Measurements from ENCODE around the gene LMNB1. TPM values are rescaled to one million over a fixed set of nuclear protein-coding genes. Genes with fewer than 3 reads are reported as not detected.

Gene LMNB1
- total and polyA plus RNA-seq, 2 of the 13 experiments (the other 11 are each of a cell fraction or from before 2014, with no cell fraction given) = 12.5 to 159 TPM

- TF ChIP-seq, protein P1, sequence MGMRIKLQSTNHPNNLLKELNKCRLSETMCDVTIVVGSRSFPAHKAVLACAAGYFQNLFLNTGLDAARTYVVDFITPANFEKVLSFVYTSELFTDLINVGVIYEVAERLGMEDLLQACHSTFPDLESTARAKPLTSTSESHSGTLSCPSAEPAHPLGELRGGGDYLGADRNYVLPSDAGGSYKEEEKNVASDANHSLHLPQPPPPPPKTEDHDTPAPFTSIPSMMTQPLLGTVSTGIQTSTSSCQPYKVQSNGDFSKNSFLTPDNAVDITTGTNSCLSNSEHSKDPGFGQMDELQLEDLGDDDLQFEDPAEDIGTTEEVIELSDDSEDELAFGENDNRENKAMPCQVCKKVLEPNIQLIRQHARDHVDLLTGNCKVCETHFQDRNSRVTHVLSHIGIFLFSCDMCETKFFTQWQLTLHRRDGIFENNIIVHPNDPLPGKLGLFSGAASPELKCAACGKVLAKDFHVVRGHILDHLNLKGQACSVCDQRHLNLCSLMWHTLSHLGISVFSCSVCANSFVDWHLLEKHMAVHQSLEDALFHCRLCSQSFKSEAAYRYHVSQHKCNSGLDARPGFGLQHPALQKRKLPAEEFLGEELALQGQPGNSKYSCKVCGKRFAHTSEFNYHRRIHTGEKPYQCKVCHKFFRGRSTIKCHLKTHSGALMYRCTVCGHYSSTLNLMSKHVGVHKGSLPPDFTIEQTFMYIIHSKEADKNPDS (CRISPR knock-in tag; IDR thresholded peaks at IDR 0.05) = no peak; the same call in 1 of the 2 replicates
- TF ChIP-seq UBTF (CRISPR knock-in tag; IDR thresholded peaks at IDR 0.05) (peak; percentile 85; the same call in 1 of the 2 replicates), SRY (CRISPR knock-in tag; IDR thresholded peaks at IDR 0.05) (peak; percentile 24; the same call in 1 of the 2 replicates), ZNF672 (CRISPR knock-in tag; IDR thresholded peaks at IDR 0.05) (0 out of 2 replicates have a peak, but pooled peaks have one; percentile 13), MBD4 (IDR thresholded peaks at IDR 0.05; ENCODE audit: borderline replicate concordance, low read length) (no peak), ZNF138 (CRISPR knock-in tag; IDR thresholded peaks at IDR 0.05; ENCODE audit: low read depth) (peak; percentile 71; the same call in 1 of the 2 replicates), MAZ (IDR thresholded peaks at IDR 0.05; ENCODE audit: borderline replicate concordance, low read depth, low read length) (no peak; the same call in 1 of the 2 replicates), MAZ (CRISPR knock-in tag; IDR thresholded peaks at IDR 0.05; ENCODE audit: low read depth) (peak; percentile 26; the same call in 1 of the 2 replicates), NFIB (CRISPR knock-in tag; IDR thresholded peaks at IDR 0.05; ENCODE audit: borderline replicate concordance) (no peak), ZBTB7A (CRISPR knock-in tag; IDR thresholded peaks at IDR 0.05) (0 out of 2 replicates have a peak, but pooled peaks have one; percentile 24), BORCS8-MEF2B (CRISPR knock-in tag; IDR thresholded peaks at IDR 0.05) (peak; percentile 57; the same call in 1 of the 2 replicates), RFX3 (CRISPR knock-in tag; IDR thresholded peaks at IDR 0.05) (no peak), ZNF446 (CRISPR knock-in tag; IDR thresholded peaks at IDR 0.05) (0 out of 2 replicates have a peak, but pooled peaks have one; percentile 72), SP5 (CRISPR knock-in tag; IDR thresholded peaks at IDR 0.05; ENCODE audit: borderline replicate concordance, low read depth) (no peak)
- TF ChIP-seq, protein P2, sequence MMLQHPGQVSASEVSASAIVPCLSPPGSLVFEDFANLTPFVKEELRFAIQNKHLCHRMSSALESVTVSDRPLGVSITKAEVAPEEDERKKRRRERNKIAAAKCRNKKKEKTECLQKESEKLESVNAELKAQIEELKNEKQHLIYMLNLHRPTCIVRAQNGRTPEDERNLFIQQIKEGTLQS (CRISPR knock-in tag; IDR thresholded peaks at IDR 0.05) = peak; percentile 37; the same call in 1 of the 2 replicates
- TF ChIP-seq, protein P3, sequence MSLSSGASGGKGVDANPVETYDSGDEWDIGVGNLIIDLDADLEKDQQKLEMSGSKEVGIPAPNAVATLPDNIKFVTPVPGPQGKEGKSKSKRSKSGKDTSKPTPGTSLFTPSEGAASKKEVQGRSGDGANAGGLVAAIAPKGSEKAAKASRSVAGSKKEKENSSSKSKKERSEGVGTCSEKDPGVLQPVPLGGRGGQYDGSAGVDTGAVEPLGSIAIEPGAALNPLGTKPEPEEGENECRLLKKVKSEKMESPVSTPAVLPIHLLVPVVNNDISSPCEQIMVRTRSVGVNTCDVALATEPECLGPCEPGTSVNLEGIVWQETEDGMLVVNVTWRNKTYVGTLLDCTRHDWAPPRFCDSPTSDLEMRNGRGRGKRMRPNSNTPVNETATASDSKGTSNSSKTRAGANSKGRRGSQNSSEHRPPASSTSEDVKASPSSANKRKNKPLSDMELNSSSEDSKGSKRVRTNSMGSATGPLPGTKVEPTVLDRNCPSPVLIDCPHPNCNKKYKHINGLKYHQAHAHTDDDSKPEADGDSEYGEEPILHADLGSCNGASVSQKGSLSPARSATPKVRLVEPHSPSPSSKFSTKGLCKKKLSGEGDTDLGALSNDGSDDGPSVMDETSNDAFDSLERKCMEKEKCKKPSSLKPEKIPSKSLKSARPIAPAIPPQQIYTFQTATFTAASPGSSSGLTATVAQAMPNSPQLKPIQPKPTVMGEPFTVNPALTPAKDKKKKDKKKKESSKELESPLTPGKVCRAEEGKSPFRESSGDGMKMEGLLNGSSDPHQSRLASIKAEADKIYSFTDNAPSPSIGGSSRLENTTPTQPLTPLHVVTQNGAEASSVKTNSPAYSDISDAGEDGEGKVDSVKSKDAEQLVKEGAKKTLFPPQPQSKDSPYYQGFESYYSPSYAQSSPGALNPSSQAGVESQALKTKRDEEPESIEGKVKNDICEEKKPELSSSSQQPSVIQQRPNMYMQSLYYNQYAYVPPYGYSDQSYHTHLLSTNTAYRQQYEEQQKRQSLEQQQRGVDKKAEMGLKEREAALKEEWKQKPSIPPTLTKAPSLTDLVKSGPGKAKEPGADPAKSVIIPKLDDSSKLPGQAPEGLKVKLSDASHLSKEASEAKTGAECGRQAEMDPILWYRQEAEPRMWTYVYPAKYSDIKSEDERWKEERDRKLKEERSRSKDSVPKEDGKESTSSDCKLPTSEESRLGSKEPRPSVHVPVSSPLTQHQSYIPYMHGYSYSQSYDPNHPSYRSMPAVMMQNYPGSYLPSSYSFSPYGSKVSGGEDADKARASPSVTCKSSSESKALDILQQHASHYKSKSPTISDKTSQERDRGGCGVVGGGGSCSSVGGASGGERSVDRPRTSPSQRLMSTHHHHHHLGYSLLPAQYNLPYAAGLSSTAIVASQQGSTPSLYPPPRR (CRISPR knock-in tag; IDR thresholded peaks at IDR 0.05; ENCODE audit: borderline replicate concordance) = peak; percentile 51; the same call in 1 of the 2 replicates
- TF ChIP-seq, protein P4, sequence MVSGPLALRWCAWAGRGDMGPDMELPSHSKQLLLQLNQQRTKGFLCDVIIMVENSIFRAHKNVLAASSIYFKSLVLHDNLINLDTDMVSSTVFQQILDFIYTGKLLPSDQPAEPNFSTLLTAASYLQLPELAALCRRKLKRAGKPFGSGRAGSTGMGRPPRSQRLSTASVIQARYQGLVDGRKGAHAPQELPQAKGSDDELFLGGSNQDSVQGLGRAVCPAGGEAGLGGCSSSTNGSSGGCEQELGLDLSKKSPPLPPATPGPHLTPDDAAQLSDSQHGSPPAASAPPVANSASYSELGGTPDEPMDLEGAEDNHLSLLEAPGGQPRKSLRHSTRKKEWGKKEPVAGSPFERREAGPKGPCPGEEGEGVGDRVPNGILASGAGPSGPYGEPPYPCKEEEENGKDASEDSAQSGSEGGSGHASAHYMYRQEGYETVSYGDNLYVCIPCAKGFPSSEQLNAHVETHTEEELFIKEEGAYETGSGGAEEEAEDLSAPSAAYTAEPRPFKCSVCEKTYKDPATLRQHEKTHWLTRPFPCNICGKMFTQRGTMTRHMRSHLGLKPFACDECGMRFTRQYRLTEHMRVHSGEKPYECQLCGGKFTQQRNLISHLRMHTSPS (CRISPR knock-in tag; IDR thresholded peaks at IDR 0.05; ENCODE audit: low read depth) = peak; percentile 47; the same call in 1 of the 2 replicates
Measured at GRCh38 chr5:126777257-126777974, 480 bp downstream of the LMNB1 start (continued).
